HFFc6 (cell line): ENCODE measurements around the gene ENC1. TPM values are rescaled to one million over a fixed set of nuclear protein-coding genes. Genes with fewer than 3 reads are reported as not detected.
A peak's percentile ranks its signal among the peaks of the same experiment; 100 is the strongest.

Experiments used
- DNase-seq: peaks from one replicate; pipeline ENCODE4 v3.0.0-alpha.2; 2018
- H3K27ac Mint-ChIP-seq: 2 replicates; pipeline ENCODE4 v1.8.0; 2020; ENCODE audit warnings: mild to moderate bottlenecking, mixed read lengths
- H3K27me3 Mint-ChIP-seq: 2 replicates; pipeline ENCODE4 v1.8.0; 2021; ENCODE audit warnings: mild to moderate bottlenecking, moderate library complexity, mixed read lengths; ENCODE audit not compliant: insufficient read depth
- H3K36me3 Mint-ChIP-seq: 2 replicates; pipeline ENCODE4 v1.8.0; 2021; ENCODE audit warnings: low read depth, mixed read lengths
- H3K4me1 Mint-ChIP-seq: 2 replicates; pipeline ENCODE4 v1.8.0; 2020; ENCODE audit warnings: low read depth, mixed read lengths
- H3K4me3 Mint-ChIP-seq: 2 replicates; pipeline ENCODE4 v1.8.0; 2020; ENCODE audit warnings: mild to moderate bottlenecking, moderate library complexity, mixed read lengths
- H3K9me3 Mint-ChIP-seq: 2 replicates; pipeline ENCODE4 v1.8.0; 2020; ENCODE audit warnings: mild to moderate bottlenecking, mixed read lengths
- total RNA-seq, 6 experiments: library from RNA; stranded (reverse); fragmentation: NEBNext Ultra II Directional; extraction: Animal tissue kit (Norgen Biotek cat#: 25700); gene quantifications; 2 replicates in 1 of 6; 3 replicates in 5 of 6; pipeline ENCODE4 v1.2.3, GENCODE V29; 2021
- TF ChIP-seq, protein P1 (sequence below): fragments of 200-600 bp; sonication (generic); IDR thresholded peaks from 2 replicates; pipeline ENCODE4 v1.5.0; 2021; ENCODE audit warnings: antibody characterized with exemption, mild to moderate bottlenecking

ENC1 gene
- total RNA-seq, 6 experiments from 2014 or later: 22.6 to 56.4 (median 25.4) TPM

DNA sequence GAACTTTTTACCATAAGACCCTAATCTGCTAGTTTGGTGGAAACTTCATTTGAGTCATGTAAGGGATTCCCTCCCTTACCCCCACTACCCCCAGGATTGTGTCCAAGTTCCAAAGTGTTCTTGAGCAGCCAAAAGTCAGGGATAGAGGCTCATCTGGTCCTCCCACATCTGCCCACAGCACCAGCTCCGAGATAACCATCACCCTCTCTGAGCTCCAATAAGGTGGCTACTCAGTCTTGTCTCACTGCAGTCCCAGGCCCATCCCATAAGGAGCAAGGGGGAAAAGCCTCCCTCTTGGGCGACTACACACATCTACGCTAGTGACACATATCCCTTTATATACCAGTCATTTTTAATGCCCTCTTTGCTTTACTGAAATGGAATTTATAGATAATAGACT lies 12.0 kb upstream of the ENC1 start:
- DNase-seq: no peak
- Mint-ChIP-seq H3K27me3 (peaks cover 6% of the 10 kb centered on the region), H3K4me3 (no peak overlapping the region), H3K36me3 (no peaks in the 10 kb centered on the region), H3K4me1 (peaks cover 23% of the 10 kb centered on the region), H3K27ac (no peak overlapping the region), H3K9me3 (no peaks in the 10 kb centered on the region)
- TF ChIP-seq, protein P1, sequence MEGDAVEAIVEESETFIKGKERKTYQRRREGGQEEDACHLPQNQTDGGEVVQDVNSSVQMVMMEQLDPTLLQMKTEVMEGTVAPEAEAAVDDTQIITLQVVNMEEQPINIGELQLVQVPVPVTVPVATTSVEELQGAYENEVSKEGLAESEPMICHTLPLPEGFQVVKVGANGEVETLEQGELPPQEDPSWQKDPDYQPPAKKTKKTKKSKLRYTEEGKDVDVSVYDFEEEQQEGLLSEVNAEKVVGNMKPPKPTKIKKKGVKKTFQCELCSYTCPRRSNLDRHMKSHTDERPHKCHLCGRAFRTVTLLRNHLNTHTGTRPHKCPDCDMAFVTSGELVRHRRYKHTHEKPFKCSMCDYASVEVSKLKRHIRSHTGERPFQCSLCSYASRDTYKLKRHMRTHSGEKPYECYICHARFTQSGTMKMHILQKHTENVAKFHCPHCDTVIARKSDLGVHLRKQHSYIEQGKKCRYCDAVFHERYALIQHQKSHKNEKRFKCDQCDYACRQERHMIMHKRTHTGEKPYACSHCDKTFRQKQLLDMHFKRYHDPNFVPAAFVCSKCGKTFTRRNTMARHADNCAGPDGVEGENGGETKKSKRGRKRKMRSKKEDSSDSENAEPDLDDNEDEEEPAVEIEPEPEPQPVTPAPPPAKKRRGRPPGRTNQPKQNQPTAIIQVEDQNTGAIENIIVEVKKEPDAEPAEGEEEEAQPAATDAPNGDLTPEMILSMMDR: no peak

DNA sequence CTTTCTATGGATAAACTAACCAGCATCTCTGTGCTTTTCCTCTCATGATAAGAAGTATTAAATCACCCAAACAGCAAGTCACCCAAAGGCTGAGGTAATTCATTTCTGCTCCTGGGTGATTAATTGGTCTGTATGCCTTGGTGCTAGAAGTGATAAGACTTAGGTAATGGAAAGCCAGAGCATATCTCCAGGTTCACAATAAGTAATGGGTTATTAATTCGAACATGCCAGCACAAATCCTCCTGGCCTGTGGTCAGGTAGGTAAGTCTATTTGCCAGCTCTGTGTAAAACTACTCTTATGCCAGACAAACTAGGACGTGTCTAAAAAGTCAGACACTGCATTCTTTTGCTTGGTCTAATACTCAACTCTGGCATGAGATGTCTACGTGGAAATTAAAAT lies 11.2 kb upstream of the ENC1 start:
- DNase-seq: no peak
- Mint-ChIP-seq H3K36me3 (no peaks in the 10 kb centered on the region), H3K4me1 (peaks cover 31% of the 10 kb centered on the region), H3K27me3 (no peaks in the 10 kb centered on the region), H3K9me3 (no peaks in the 10 kb centered on the region), H3K4me3 (no peak overlapping the region), H3K27ac (no peak overlapping the region)
- TF ChIP-seq, protein P1: no peak

DNA sequence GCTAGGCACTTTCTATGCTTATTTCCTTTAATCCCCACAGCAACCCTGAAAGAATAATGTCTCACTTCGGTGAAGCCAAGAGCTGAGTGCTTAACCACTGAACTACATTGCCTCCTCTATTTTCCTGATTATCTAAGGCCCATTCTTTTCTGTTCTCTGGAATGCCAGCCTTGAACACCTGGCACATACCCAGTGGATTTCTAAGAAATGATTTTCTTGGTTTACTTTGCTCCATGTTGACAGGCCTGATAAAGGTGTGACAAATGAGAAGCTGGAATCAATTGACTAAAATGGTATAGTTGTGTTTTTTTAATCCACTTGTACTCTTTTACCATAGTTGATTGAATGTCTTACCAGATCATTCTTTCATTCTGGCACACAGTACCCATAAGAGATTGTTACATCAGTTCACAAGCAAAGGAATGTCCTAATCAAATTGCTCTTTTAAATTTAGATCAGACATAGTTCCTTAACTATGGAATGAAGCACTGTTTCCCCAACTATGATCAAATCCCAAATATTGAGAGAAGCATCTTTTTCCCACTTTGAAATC lies 9.0 kb upstream of the ENC1 start:
- Mint-ChIP-seq H3K4me1 (peaks cover 33% of the 10 kb centered on the region), H3K9me3 (no peaks in the 10 kb centered on the region), H3K27me3 (no peaks in the 10 kb centered on the region), H3K27ac (no peak overlapping the region), H3K4me3 (no peak overlapping the region), H3K36me3 (no peaks in the 10 kb centered on the region)
- TF ChIP-seq, protein P1: no peak
- no peak for DNase-seq

DNA sequence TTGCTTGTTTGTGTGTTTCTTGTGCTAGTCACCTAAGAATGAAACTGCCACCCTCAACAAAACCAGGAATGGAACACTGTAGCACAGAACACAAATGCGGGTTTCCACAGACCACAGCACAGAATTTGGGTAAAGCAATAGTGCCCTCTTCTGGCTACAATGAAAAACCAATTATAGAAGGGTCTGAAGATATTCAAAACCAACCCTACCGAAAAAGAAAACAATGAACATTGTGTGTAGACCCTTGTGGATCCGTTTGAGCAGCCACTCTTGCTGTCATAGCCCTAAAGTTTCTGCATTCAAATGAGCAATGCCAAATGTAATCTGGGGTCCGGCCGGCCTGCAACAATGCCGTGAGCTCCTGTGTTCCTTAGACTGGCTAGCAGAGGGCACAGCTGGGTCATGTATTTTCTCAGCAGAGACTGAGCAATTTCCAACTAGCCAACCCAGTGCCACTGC lies 8.3 kb upstream of the ENC1 start:
- DNase-seq: peak; percentile 58
- Mint-ChIP-seq H3K9me3 (no peaks in the 10 kb centered on the region), H3K36me3 (no peaks in the 10 kb centered on the region), H3K4me1 (peaks cover 38% of the 10 kb centered on the region), H3K4me3 (peak overlapping the region; percentile 3; the same call in 1 of the 2 replicates), H3K27me3 (no peaks in the 10 kb centered on the region), H3K27ac (no peak overlapping the region)
- TF ChIP-seq, protein P1: peak; percentile 91

DNA sequence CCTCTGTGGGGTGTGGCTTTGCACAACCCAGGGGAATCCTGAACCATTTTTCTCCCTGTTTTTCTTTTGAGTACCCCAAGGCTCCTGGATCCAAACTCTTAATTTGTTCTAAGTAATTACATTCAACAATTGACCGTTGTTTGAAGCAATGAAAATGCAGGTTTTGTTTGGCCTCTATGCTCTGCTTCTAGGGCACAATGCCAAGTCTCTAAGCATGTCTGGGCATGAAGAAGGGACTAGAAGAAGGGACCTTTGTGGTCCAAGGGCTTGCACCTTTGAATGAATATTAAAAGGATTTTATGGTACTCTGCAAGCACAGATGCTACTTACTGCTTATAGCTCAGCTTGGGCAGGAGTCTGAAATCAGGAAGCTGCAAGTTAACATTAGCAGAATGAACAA lies 6.6 kb upstream of the ENC1 start:
- no peaks in the 10 kb centered on the region for H3K9me3 Mint-ChIP-seq
- no peaks in the 10 kb centered on the region for H3K27me3 Mint-ChIP-seq
- peaks cover 56% of the 10 kb centered on the region for H3K4me1 Mint-ChIP-seq
- H3K36me3 Mint-ChIP-seq: no peaks in the 10 kb centered on the region
- no peak overlapping the region for H3K4me3 Mint-ChIP-seq
- TF ChIP-seq, protein P1: no peak
- H3K27ac Mint-ChIP-seq: no peak overlapping the region
- DNase-seq: no peak
